Sigmoid colon (tissue), 7 donors: Measurements from ENCODE around the gene PPIB. TPM values are rescaled to one million over a fixed set of nuclear protein-coding genes. Genes with fewer than 3 reads are reported as not detected.
"Not testable (repeated sequence)": the region's sequence is repeated elsewhere in the genome, so short reads cannot be mapped to it uniquely, and the experiment has no call there.

ENCODE experiments used
- DNase-seq: peaks from one replicate; pipeline ENCODE4 v3.0.0-alpha.2; 2019
- H3K27ac ChIP-seq, 4 donors: fragments of 200-600 bp; sonication (generic); one replicate each; pipeline ENCODE4 v1.5.1; 2016 to 2019; ENCODE audit warnings: mild to moderate bottlenecking in 1 of 4
- H3K27me3 ChIP-seq, 3 donors: fragments of 200-600 bp; sonication (generic); one replicate each; pipeline ENCODE4 v1.5.1; 2019; ENCODE audit warnings: mild to moderate bottlenecking in 1 of 3
- H3K36me3 ChIP-seq, 4 donors: fragments of 200-600 bp; sonication (generic); one replicate each; pipeline ENCODE4 v1.5.1; 2016 to 2019
- H3K4me1 ChIP-seq, 4 donors: fragments of 200-600 bp; sonication (generic); one replicate each; pipeline ENCODE4 v1.5.1; 2017 to 2019
- H3K4me3 ChIP-seq, 4 donors: fragments of 200-600 bp; sonication (generic); one replicate each; pipeline ENCODE4 v1.5.1; 2017 to 2019; ENCODE audit warnings: mild to moderate bottlenecking in 2 of 4, moderate library complexity in 1 of 4
- H3K9me3 ChIP-seq, 4 donors: fragments of 200-600 bp in 3 of 4; sonication (generic) in 3 of 4; one replicate each; pipeline versions ENCODE4 v1.5.1 to v1.6.1; 2013 to 2019
- CTCF ChIP-seq, 4 experiments: fragments of 450-650 bp in 3 of 4; fragments of 200-600 bp in 1 of 4; IDR thresholded peaks; one replicate each; pipeline ENCODE4 v1.5.1; 2016 to 2019; ENCODE audit warnings: antibody characterized with exemption in 4 of 4, mild to moderate bottlenecking in 3 of 4, moderate library complexity in 2 of 4
- EP300 ChIP-seq, 4 donors: sonication (generic); formaldehyde crosslinking; IDR thresholded peaks; one replicate each; pipeline ENCODE4 v1.6.1; 2017; ENCODE audit warnings: antibody characterized with exemption in 4 of 4
- POLR2A ChIP-seq, 2 donors: fragments of 450-650 bp; IDR thresholded peaks; one replicate each; pipeline ENCODE4 v1.6.1; 2016; ENCODE audit warnings: antibody characterized with exemption in 2 of 2, mild to moderate bottlenecking in 2 of 2, moderate library complexity in 2 of 2
- POLR2AphosphoS5 ChIP-seq, 4 donors: sonication (generic); formaldehyde crosslinking; IDR thresholded peaks; one replicate each; pipeline ENCODE4 v1.6.1; 2017; ENCODE audit warnings: antibody characterized with exemption in 4 of 4
- WGBS, 2 donors: extraction: QIAGEN DNeasy Blood & Tissue Kit; methylation state at CpG; one replicate each; pipeline ENCODE4 v1.1.7; 2013; 5-methylcytosine and 5-hydroxymethylcytosine counted together
- intact Hi-C: fragments of 100-400 bp; cut with DNase I; formaldehyde crosslinking; loops from one replicate; pipeline ENCODE4 v1.15.1; 2023
- polyA plus RNA-seq, 3 donors: library from polyadenylated mRNA; stranded (reverse); fragments of 200-250 nt; gene quantifications; one replicate each; pipeline ENCODE4 v1.2.3, GENCODE V29; 2013
- total RNA-seq, 4 donors: library from RNA; depleted of rRNA; stranded (reverse); fragments of >200 nt; gene quantifications; one replicate each; pipeline ENCODE4 v1.1.0, GENCODE V29; 2016
- donor health status: healthy with polysubstance abuse.
- donor health status: Bipolar disorder and iron deficiency.
- donor health status: healthy.

PPIB gene
- total and polyA plus RNA-seq, 7 donors = 154 to 647 (median 169) TPM

- Histone ChIP-seq H3K36me3 (peaks cover 17 to 48% (median 24%) of the 10 kb centered on the region in 4 donors), H3K4me3 (no peak overlapping the region), H3K27me3 (no peaks in the 10 kb centered on the region), H3K4me1 (peaks cover 0 to 30% (median 17%) of the 10 kb centered on the region in 4 donors), H3K27ac (no peak overlapping the region), H3K9me3 (no peaks in the 10 kb centered on the region)
- no peak for DNase-seq
- no peak for TF ChIP-seq CTCF (IDR thresholded peaks at IDR 0.05)
- WGBS, 2 donors = 71 to 77% methylated on average over 4 of the region's 4 CpGs
- intact Hi-C loops = no loop called here
Observed at GRCh38 chr15:64112073-64112772, 50.6 kb downstream of the PPIB start.

- intact Hi-C loops = no loop called here
- DNase-seq = no peak
- Histone ChIP-seq H3K27ac (no peak overlapping the region), H3K9me3 (no peaks in the 10 kb centered on the region), H3K36me3 (peaks cover 11 to 43% (median 22%) of the 10 kb centered on the region in 4 donors), H3K4me1 (peaks cover 0 to 33% (median 21%) of the 10 kb centered on the region in 4 donors), H3K27me3 (no peaks in the 10 kb centered on the region), H3K4me3 (no peak overlapping the region)
- TF ChIP-seq EP300 (IDR thresholded peaks at IDR 0.05) (no peak), POLR2A (IDR thresholded peaks at IDR 0.05) (no peak), POLR2AphosphoS5 (IDR thresholded peaks at IDR 0.05) (no peak), CTCF (IDR thresholded peaks at IDR 0.05) (no peak)
- 86 to 94% methylated on average over 3 of the region's 3 CpGs for WGBS, 2 donors
Observed at GRCh38 chr15:64111679-64112050, 51.2 kb downstream of the PPIB start.

- 77 to 90% methylated on average over 3 of the region's 3 CpGs for WGBS, 2 donors
- H3K27me3 ChIP-seq = no peaks in the 10 kb centered on the region
- no peak for TF ChIP-seq POLR2AphosphoS5 (IDR thresholded peaks at IDR 0.05)
- no peak for TF ChIP-seq POLR2A (IDR thresholded peaks at IDR 0.05)
- TF ChIP-seq EP300 (IDR thresholded peaks at IDR 0.05) = no peak
- no peak for TF ChIP-seq CTCF (IDR thresholded peaks at IDR 0.05)
- no peak overlapping the region for H3K27ac ChIP-seq
- intact Hi-C loops = no loop called here
- H3K4me1 ChIP-seq = peaks cover 0 to 38% (median 26%) of the 10 kb centered on the region in 4 donors
- no peak for DNase-seq
- peaks cover 10 to 37% (median 18%) of the 10 kb centered on the region in 4 donors for H3K36me3 ChIP-seq
- no peaks in the 10 kb centered on the region for H3K9me3 ChIP-seq
- H3K4me3 ChIP-seq = no peak overlapping the region
Observed at GRCh38 chr15:64110950-64111678, 51.7 kb downstream of the PPIB start.

GRCh38 chr15:64110108-64110701 is 52.6 kb downstream of the PPIB start:
- intact Hi-C loops, H3K9me3 ChIP-seq, H3K27me3 ChIP-seq, H3K27ac ChIP-seq, H3K4me3 ChIP-seq, DNase-seq: not testable (repeated sequence)
- 92 to 95% methylated on average over 4 of the region's 4 CpGs for WGBS, 2 donors
- Histone ChIP-seq H3K36me3 (peaks cover 8 to 28% (median 17%) of the 10 kb centered on the region in 4 donors), H3K4me1 (peaks cover 0 to 47% (median 34%) of the 10 kb centered on the region in 4 donors)

- intact Hi-C loops = no loop called here
- no peak overlapping the region for H3K4me3 ChIP-seq
- no peak overlapping the region for H3K27ac ChIP-seq
- H3K4me1 ChIP-seq = peaks cover 0 to 48% (median 35%) of the 10 kb centered on the region in 4 donors
- WGBS, 2 donors = 95% methylated on average over 1 of the region's 1 CpG
- no peaks in the 10 kb centered on the region for H3K27me3 ChIP-seq
- H3K36me3 ChIP-seq = no peaks in the 10 kb centered on the region
- TF ChIP-seq POLR2AphosphoS5 (IDR thresholded peaks at IDR 0.05) = no peak
- no peak for TF ChIP-seq POLR2A (IDR thresholded peaks at IDR 0.05)
- TF ChIP-seq CTCF (IDR thresholded peaks at IDR 0.05) = no peak
- no peak for TF ChIP-seq EP300 (IDR thresholded peaks at IDR 0.05)
- no peaks in the 10 kb centered on the region for H3K9me3 ChIP-seq
- no peak for DNase-seq
Observed at GRCh38 chr15:64107337-64107736, 55.5 kb downstream of the PPIB start.
